AG09319 (cell line): ENCODE measurements around the gene SMAP1.

Experiments used
- DNase-seq: peaks from one replicate; pipeline ENCODE4 v3.0.0-alpha.2; 2010; ENCODE audit warnings: low read depth; ENCODE audit errors: extremely low read depth
- CTCF ChIP-seq: IDR thresholded peaks from 2 replicates; pipeline ENCODE4 v1.5.1; 2011; ENCODE audit warnings: low read depth, mild to moderate bottlenecking, inconsistent platforms, low read length, moderate library complexity

Gene SMAP1

GRCh38 chr6:70700922-70701876 lies 33.5 kb downstream of the SMAP1 start:
- no peak for DNase-seq
- TF ChIP-seq CTCF = no peak

- DNase-seq = no peak
- no peak for TF ChIP-seq CTCF
Observed at GRCh38 chr6:70705772-70706171, 38.1 kb downstream of the SMAP1 start.

- TF ChIP-seq CTCF = peak; percentile 40
- peak; percentile 10 for DNase-seq
Observed at GRCh38 chr6:70706491-70707123, 38.9 kb downstream of the SMAP1 start.

- DNase-seq = no peak
- no peak for TF ChIP-seq CTCF
Observed at GRCh38 chr6:70707893-70708292, 40.2 kb downstream of the SMAP1 start.

GRCh38 chr6:70708448-70708847 lies 40.8 kb downstream of the SMAP1 start:
- no peak for TF ChIP-seq CTCF
- DNase-seq = no peak

- TF ChIP-seq CTCF = no peak
- DNase-seq = peak; percentile 7
Observed at GRCh38 chr6:70709826-70710225, 42.1 kb downstream of the SMAP1 start.

GRCh38 chr6:70714716-70715257 lies 47.1 kb downstream of the SMAP1 start:
- DNase-seq = no peak
- no peak for TF ChIP-seq CTCF
